CD1c-positive myeloid dendritic cell (primary cell): ENCODE results near the gene GABRR2.

Source experiments
- DNase-seq: peaks from one replicate; pipeline ENCODE4 v3.0.0-alpha.2; 2016; ENCODE audit errors: extremely low spot score

The GABRR2 gene

DNA sequence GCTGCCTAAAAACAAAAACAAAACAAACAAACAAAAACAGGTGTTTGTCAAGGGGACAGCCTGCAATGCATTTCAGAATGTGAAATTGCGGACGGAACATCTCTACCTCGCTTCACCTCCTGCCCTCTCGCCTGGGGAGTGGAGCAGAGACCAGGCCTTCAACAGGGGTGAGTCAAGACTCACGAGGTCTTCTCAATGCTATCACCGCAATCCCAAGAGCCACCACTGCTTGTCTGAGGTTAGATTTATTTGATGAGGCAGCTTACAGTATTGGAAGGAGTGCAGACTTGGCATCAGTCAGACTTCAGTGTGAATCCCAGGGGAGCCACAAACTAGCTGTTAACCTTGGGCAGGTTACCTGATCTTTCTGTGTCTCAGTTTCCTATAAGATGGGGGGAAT lies 105.6 kb downstream of the GABRR2 start:
- DNase-seq: no peak

DNA sequence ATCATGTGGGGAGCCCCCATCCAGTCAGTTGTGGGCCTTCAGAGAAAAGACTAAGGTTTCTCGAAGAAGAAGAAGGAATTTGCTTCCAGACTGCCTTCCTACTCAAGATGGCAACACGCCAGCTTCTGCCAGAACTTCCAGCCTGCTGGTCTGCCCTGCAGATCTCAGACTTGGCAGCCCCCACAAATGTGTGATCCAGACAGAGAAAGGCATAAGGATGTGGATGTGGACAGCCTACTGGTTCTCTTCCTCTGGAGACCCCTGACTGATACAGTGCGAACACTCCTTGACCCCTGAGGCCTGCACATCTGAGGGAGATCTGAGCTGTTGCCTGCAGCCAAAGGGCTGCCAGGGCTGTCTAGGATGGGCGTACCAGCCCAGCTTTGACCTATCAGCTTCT lies 106.5 kb downstream of the GABRR2 start:
- no peak for DNase-seq
